8988T (cell line): Measurements from ENCODE around the gene SRP68.
"Not testable (repeated sequence)": the region's sequence is repeated elsewhere in the genome, so short reads cannot be mapped to it uniquely, and the experiment has no call there.

Source experiments
- DNase-seq: peaks from one replicate; pipeline ENCODE4 v3.0.0; 2011

SRP68 gene

GRCh38 chr17:76044475-76045007, 27.8 kb downstream of the SRP68 start:
- not testable (repeated sequence) for DNase-seq

DNA sequence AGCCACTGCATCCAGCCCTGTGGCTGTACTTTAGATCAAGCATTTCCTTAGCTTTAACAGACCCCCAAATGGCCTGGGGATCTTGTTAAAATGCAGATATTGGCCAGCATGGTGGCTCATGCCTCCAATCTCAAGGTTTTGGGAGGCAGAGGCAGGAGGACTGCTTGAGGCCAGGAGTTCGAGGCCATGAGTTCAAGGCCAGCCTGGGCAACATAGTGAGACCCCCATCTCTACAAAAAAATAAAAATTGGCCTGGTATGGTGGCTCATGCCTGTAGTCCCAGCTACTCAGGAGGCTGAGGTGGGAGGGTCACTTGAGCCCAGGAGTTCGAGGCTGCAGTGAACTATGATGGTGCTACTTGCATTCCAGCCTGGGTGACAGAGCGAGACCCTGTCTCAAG, 29.4 kb downstream of the SRP68 start:
- DNase-seq: not testable (repeated sequence)

DNA sequence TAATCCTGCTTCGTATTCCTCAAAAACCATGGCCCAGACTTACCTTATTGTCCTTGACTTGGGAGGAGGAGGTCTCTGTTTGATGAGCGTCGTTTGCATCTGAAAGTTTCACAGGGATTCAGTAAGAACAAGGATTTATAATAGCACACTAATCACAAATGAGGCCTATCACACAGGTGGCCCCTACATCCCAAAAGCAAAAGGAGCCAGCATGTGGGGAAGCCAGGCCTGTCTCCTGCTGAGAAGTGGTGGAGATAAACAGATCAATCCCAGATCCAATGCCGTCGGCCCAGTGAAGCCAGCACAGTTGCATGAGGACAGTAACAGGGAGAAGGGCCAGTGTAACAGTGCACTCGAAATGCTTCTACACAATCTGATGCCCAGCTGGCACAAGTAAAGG, 31.9 kb downstream of the SRP68 start:
- DNase-seq: no peak

- no peak for DNase-seq
These were observed 33.2 kb downstream of the SRP68 start for GRCh38 chr17:76039121-76039520.

- DNase-seq: no peak
These were observed 34.3 kb downstream of the SRP68 start for GRCh38 chr17:76038050-76038449.

- no peak for DNase-seq
These were observed 35.6 kb downstream of the SRP68 start for GRCh38 chr17:76036497-76037261.

- DNase-seq: no peak
These were observed 37.6 kb downstream of the SRP68 start for GRCh38 chr17:76034428-76035350.

DNA sequence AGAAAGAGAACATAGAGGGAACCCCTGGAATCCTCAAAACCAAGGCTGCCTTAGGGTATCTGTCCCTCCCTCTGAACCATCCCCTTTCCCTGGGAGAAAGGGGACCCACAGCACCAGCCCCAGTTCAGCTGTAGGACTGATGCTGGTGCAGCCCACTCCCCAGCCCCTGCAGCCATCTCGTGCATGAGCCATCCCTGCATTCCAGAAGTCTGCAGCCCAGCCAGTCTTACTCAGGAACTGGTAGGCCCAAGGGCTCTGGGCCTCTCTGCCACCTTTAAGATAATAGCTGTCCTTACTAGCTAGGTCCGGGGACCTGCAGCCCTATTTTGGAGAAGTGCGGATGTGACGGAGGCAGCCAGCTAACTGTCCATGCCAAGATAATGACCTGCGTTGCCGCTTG, 39.2 kb downstream of the SRP68 start:
- no peak for DNase-seq

DNA sequence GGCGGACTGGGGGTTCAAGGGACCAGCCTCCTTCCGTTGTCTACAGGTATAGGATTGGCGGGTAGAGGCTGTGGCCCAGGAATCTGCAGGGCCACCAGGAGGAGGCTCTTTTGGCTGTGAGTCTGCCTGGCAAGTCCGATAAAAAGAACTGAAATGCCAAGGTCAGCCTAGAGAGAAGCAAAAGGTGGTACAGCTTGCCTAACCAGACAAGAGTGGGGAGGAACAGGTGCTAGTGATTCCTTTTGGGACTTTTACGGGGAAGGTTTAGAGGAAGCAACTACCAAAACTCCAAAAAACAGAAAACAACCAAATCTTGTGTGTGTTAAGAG, 39.6 kb downstream of the SRP68 start:
- DNase-seq: no peak

GRCh38 chr17:76032073-76032779, 40.1 kb downstream of the SRP68 start:
- no peak for DNase-seq

GRCh38 chr17:76027159-76027839, 45.0 kb downstream of the SRP68 start, which contains the start of gene EVPL:
EVPL (minus strand) TSS chr17:76027306; CDS start chr17:76027198, 108 bp downstream.
- DNase-seq: no peak

- DNase-seq: no peak
These were observed 45.6 kb downstream of the SRP68 start for GRCh38 chr17:76026714-76027158.

DNA sequence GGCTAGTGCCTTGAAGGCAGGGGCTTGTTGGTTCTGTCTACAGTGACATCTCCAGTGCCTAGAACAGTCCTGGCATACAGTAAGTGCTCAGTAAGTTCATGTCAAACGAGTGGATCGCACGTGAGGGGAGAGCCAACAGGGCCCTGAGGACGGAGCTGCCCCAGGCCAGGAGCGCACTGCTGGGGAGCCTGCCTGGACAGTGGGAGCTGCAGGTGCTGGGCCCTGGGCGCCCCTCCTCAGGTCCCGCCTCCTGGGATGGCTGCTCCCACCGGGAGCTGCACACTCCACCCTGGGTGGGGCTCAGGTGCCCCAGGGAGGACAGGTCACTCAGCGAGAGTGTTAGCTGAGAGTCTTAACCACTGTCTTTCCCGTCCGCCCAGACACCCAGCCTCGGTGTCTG, 47.0 kb downstream of the SRP68 start:
- no peak for DNase-seq

GRCh38 chr17:76024353-76024752, 48.0 kb downstream of the SRP68 start:
- DNase-seq: no peak

DNA sequence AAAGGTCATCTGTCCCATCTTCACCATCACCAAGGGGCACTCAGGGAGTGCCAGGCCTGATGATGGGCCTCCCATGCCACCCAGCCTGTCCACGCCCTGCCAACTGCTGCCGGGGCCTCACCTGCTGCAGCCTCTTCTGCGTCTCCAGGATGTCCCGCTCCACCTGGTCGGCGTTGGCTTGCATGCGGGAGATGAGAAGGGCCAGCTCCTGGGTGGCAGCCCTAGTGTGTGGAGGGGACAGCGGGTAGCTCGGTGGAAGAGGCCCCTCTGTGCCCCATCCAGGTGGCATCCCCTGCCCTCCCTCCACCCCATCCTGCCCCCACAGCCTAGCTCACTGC, 48.4 kb downstream of the SRP68 start:
- DNase-seq: no peak

- DNase-seq: no peak
These were observed 49.1 kb downstream of the SRP68 start for GRCh38 chr17:76022973-76023899.

- no peak for DNase-seq
These were observed 50.0 kb downstream of the SRP68 start for GRCh38 chr17:76022285-76022684.

DNA sequence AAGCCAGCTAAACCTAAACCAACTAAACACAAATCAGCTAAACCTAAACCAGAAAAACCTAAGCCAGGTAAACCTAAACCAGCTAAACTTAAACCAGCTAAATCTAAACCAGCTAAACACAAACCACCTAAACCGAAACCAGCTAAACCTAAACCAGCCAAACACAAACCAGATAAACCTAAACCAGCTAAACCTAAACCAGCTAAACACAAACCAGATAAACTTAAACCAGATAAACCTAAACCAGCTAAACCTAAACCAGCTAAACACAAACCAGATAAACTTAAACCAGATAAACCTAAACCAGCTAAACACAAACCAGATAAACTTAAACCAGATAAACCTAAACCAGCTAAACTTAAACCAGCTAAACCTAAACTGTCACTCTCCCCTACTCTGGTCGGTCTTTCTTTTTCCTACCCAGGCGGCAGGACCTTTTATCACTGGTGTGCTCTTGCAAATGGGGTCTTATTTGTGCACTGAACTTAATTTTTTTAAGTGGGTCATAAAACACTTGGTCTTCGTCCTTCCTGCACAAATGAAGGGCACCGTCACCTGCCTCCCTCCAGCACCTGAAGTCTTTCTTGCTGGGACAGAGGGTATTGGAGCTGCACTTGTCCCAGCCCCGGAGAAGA, 52.4 kb downstream of the SRP68 start:
- no peak for DNase-seq

GRCh38 chr17:76018801-76019200, 53.5 kb downstream of the SRP68 start:
- DNase-seq: no peak

DNA sequence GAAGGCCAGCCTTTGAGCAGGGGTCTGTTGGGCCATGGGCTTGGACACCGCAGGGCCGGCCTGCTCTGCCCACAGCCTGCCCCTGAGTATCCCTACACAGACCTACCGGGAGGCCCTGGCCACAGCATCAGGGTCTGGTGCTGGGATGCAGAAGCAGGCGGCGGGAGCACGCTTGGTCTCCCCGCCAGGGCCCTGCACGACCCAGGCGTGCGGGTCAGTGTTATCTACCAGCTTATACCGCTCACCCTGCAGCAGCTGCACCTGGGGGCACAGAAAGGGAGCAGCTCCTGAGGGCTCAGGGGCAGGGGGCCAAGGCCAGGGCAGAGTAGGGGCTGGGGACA, 54.0 kb downstream of the SRP68 start:
- no peak for DNase-seq
